Effector memory CD4-positive, alpha-beta T cell (primary cell): ENCODE results near the gene ZNF644.
A peak's percentile ranks its signal among the peaks of the same experiment; 100 is the strongest.

Experiments
- DNase-seq, 3 donors: peaks; one replicate each; pipeline ENCODE4 v3.0.0-alpha.2; 2020
- H3K27ac ChIP-seq: 2 replicates; pipeline ENCODE4 v1.7.0; 2013; ENCODE audit warnings: mild to moderate bottlenecking, low read length, moderate library complexity; ENCODE audit not compliant: insufficient read depth, poor library complexity, severe bottlenecking
- H3K27me3 ChIP-seq: replicated peaks from 2 replicates; pipeline ENCODE4 v1.7.0; 2013; ENCODE audit warnings: mild to moderate bottlenecking, low read length; ENCODE audit not compliant: insufficient read depth, control insufficient read depth, poor library complexity, severe bottlenecking
- H3K36me3 ChIP-seq: 2 replicates; pipeline ENCODE4 v1.7.0; 2013; ENCODE audit warnings: mild to moderate bottlenecking, low read length, moderate library complexity; ENCODE audit not compliant: control insufficient read depth, insufficient read depth
- H3K4me1 ChIP-seq: 2 replicates; pipeline ENCODE4 v1.7.0; 2013; ENCODE audit warnings: low read length, mild to moderate bottlenecking; ENCODE audit not compliant: control insufficient read depth, insufficient read depth, poor library complexity, severe bottlenecking
- H3K4me3 ChIP-seq: 2 replicates; pipeline ENCODE4 v1.7.0; 2013; ENCODE audit warnings: low read length, low read depth, mild to moderate bottlenecking; ENCODE audit not compliant: insufficient read depth, poor library complexity, severe bottlenecking
- H3K9me3 ChIP-seq: 2 replicates; pipeline ENCODE4 v1.7.0; 2013; ENCODE audit warnings: mild to moderate bottlenecking, low read length, moderate library complexity; ENCODE audit not compliant: control insufficient read depth

The ZNF644 gene

GRCh38 chr1:91024481-91025119, 2.8 kb upstream of the ZNF644 start:
- Histone ChIP-seq H3K4me3 (no peak overlapping the region), H3K36me3 (no peaks in the 10 kb centered on the region), H3K9me3 (no peaks in the 10 kb centered on the region), H3K27ac (no peak overlapping the region), H3K27me3 (no peaks in the 10 kb centered on the region), H3K4me1 (peaks cover 18% of the 10 kb centered on the region)
- DNase-seq, result no peak

- no peaks in the 10 kb centered on the region for H3K9me3 ChIP-seq
- H3K36me3 ChIP-seq, result no peaks in the 10 kb centered on the region
- H3K4me3 ChIP-seq, result peak overlapping the region; percentile 90
- DNase-seq, result no peak
- H3K4me1 ChIP-seq, result peaks cover 27% of the 10 kb centered on the region
- H3K27me3 ChIP-seq, result no peaks in the 10 kb centered on the region
- peak overlapping the region; percentile 100 for H3K27ac ChIP-seq
Observed at GRCh38 chr1:91022518-91022929, 689 bp upstream of the ZNF644 start.

- peak overlapping the region; percentile 73 for H3K4me3 ChIP-seq
- H3K27me3 ChIP-seq, result no peaks in the 10 kb centered on the region
- no peaks in the 10 kb centered on the region for H3K36me3 ChIP-seq
- peak overlapping the region; percentile 100 for H3K27ac ChIP-seq
- DNase-seq, result peak; percentile 68 to 73 (median 69)
- peaks cover 27% of the 10 kb centered on the region for H3K4me1 ChIP-seq
- no peaks in the 10 kb centered on the region for H3K9me3 ChIP-seq
Observed at GRCh38 chr1:91020967-91021685, 709 bp downstream of the ZNF644 start.

GRCh38 chr1:91020486-91020885, 1.3 kb downstream of the ZNF644 start:
- Histone ChIP-seq H3K27ac (peak overlapping the region; percentile 100), H3K27me3 (no peaks in the 10 kb centered on the region), H3K9me3 (no peaks in the 10 kb centered on the region), H3K4me1 (peaks cover 27% of the 10 kb centered on the region), H3K4me3 (peak overlapping the region; percentile 73), H3K36me3 (no peaks in the 10 kb centered on the region)
- DNase-seq, result no peak

DNA sequence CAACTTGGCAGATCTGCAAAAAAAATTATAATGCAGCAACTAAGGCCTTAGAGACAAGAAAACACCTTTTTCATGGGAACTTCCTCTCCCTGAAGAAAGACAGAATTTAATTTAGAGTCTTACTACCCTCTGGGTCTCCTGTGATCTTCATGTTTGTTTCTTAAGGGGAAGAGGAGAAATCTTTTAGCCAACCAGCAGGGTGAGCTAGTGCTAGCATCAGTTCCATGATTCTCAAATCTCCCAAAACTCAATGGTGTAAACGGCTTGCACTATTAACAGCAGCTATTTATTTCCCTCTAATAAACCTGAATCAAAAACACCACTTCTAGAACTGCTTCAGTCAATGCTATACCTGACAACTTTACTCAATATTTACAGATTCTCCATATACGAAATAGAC, 3.8 kb downstream of the ZNF644 start:
- Histone ChIP-seq H3K27ac (no peak overlapping the region), H3K9me3 (no peaks in the 10 kb centered on the region), H3K36me3 (no peaks in the 10 kb centered on the region), H3K27me3 (no peaks in the 10 kb centered on the region), H3K4me3 (no peak overlapping the region), H3K4me1 (peaks cover 30% of the 10 kb centered on the region)
- no peak for DNase-seq

DNA sequence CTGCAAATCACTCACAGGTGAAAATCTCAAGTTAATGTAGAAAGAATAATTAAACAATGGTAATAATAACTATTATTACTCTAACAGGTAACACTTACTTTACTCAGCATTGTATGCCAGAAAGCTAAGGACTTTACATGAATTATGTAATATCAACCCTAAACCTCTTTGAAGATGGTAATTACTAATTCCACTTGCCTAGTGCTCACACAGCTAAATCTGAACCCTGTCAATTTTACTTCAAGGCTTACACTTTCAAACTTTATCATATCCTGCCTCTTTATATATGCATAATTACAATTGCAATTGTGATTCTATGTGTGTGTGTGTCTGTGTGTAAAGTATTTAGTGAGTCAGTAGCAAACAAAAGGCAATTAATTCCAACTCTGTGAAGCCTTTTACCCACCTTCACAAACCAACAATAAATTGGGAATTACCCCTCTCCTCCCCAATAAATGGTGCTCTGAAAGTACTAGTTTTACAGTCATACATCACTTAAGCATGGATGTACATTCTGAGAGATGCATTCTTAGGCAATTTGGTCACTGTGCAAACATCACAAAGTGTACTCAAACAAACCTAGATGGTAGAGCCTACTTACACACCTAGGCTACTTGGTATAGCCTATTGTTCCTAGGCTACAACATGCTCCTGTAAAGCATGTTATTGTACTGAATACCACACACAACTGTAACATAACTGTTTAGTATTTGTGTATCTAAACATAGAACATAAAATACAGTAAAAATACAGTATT, 5.9 kb downstream of the ZNF644 start:
- H3K36me3 ChIP-seq, result peaks cover 3% of the 10 kb centered on the region
- no peaks in the 10 kb centered on the region for H3K9me3 ChIP-seq
- no peak overlapping the region for H3K4me3 ChIP-seq
- DNase-seq, result no peak
- H3K4me1 ChIP-seq, result peaks cover 30% of the 10 kb centered on the region
- no peaks in the 10 kb centered on the region for H3K27me3 ChIP-seq
- H3K27ac ChIP-seq, result no peak overlapping the region

DNA sequence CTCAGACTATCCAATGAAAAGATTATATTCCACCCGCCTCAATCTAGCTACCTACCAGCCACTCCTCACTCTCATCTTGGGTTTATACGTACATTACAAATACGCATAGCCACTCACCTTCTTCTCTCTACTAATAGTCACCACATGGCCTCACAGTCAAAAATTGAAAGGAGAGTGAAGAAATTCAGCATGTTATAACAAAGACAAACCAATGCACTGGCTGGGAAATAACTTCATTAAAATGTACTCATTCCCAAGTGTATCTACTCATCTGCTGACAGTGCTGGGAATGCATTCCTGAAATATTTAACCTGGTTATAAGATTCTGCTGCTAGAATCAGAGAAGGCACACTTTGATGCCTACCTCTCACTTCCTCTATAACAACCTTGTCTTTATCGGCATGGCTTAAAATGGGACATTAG, 6.5 kb downstream of the ZNF644 start:
- no peak overlapping the region for H3K27ac ChIP-seq

DNA sequence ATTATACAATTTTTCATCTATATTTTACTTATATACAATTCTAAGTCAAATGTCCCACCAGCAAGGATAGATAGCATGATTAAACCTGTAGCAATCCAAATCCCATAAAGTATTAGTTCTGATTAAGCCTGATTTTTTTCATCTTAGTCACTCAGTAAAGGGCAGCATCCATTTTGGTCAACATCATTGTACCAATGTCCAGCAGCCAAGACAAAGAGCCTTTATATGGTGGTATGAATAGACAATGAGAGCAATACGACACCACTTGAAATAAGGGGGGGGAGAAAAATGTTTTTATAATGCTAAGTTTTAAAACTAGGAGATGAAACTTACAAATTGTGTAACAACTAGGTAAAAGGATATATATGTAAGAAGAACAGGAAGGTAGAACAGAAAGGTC, 7.4 kb downstream of the ZNF644 start:
- H3K36me3 ChIP-seq, result peaks cover 3% of the 10 kb centered on the region
- H3K4me3 ChIP-seq, result no peak overlapping the region
- no peaks in the 10 kb centered on the region for H3K27me3 ChIP-seq
- no peak overlapping the region for H3K27ac ChIP-seq
- peaks cover 21% of the 10 kb centered on the region for H3K4me1 ChIP-seq
- DNase-seq, result no peak
- H3K9me3 ChIP-seq, result no peaks in the 10 kb centered on the region

More for the DNA sequence above, 6.5 kb downstream of the ZNF644 start:
- peaks cover 3% of the 10 kb centered on the region for H3K36me3 ChIP-seq
- H3K4me1 ChIP-seq, result peaks cover 27% of the 10 kb centered on the region
- no peaks in the 10 kb centered on the region for H3K27me3 ChIP-seq
- no peak for DNase-seq
- H3K4me3 ChIP-seq, result no peak overlapping the region
- no peaks in the 10 kb centered on the region for H3K9me3 ChIP-seq

- Histone ChIP-seq H3K27me3 (no peaks in the 10 kb centered on the region), H3K4me3 (no peak overlapping the region), H3K4me1 (peaks cover 19% of the 10 kb centered on the region), H3K27ac (no peak overlapping the region), H3K36me3 (peaks cover 3% of the 10 kb centered on the region), H3K9me3 (no peaks in the 10 kb centered on the region)
- no peak for DNase-seq
Observed at GRCh38 chr1:91013302-91013701, 8.5 kb downstream of the ZNF644 start.

- Histone ChIP-seq H3K27me3 (no peaks in the 10 kb centered on the region), H3K4me1 (peaks cover 13% of the 10 kb centered on the region), H3K36me3 (peaks cover 3% of the 10 kb centered on the region), H3K27ac (no peak overlapping the region), H3K4me3 (no peak overlapping the region), H3K9me3 (no peaks in the 10 kb centered on the region)
- no peak for DNase-seq
Observed at GRCh38 chr1:91012196-91012595, 9.6 kb downstream of the ZNF644 start.
